Ectodermal cell (in vitro differentiated cells): ENCODE data around the gene ASMT.
"Not testable (repeated sequence)": the region's sequence is repeated elsewhere in the genome, so short reads cannot be mapped to it uniquely, and the experiment has no call there.

ENCODE experiments used
- H3K27ac ChIP-seq: 2 replicates; pipeline ENCODE4 v1.7.0; 2013; ENCODE audit warnings: mild to moderate bottlenecking, low read depth, low read length; ENCODE audit not compliant: insufficient read depth, poor library complexity, severe bottlenecking
- H3K27me3 ChIP-seq: 2 replicates; pipeline ENCODE4 v1.7.0; 2013; ENCODE audit warnings: mild to moderate bottlenecking, low read length; ENCODE audit not compliant: insufficient read depth, control insufficient read depth, poor library complexity, severe bottlenecking
- H3K36me3 ChIP-seq: one replicate; pipeline ENCODE4 v1.7.0; 2013; ENCODE audit warnings: low read length; ENCODE audit not compliant: control insufficient read depth, insufficient read depth
- H3K4me1 ChIP-seq: one replicate; pipeline ENCODE4 v1.7.0; 2013; ENCODE audit warnings: low read length; ENCODE audit not compliant: control insufficient read depth, insufficient read depth
- H3K4me3 ChIP-seq: 2 replicates; pipeline ENCODE4 v1.7.0; 2013; ENCODE audit warnings: low read depth, low read length, control low read depth; ENCODE audit not compliant: insufficient read depth
- H3K9me3 ChIP-seq: 2 replicates; pipeline ENCODE4 v1.7.0; 2013; ENCODE audit warnings: mild to moderate bottlenecking, low read length, moderate library complexity; ENCODE audit not compliant: control insufficient read depth
- WGBS, 2 experiments: methylation state at CpG; one replicate each; pipeline ENCODE4 v1.1.7; 2013; ENCODE audit warnings: missing lambda C conversion rate in 2 of 2; 5-methylcytosine and 5-hydroxymethylcytosine counted together

Gene ASMT

GRCh38 chrX:1609762-1610161 is 5.1 kb upstream of the ASMT start:
- H3K9me3 ChIP-seq, result no peaks in the 10 kb centered on the region
- 86 to 91% methylated on average over 10 of the region's 10 CpGs for WGBS, 2 experiments
- H3K27ac ChIP-seq, result no peak overlapping the region
- H3K4me1 ChIP-seq, result no peaks in the 10 kb centered on the region
- no peak overlapping the region for H3K4me3 ChIP-seq
- H3K27me3 ChIP-seq, result no peaks in the 10 kb centered on the region
- H3K36me3 ChIP-seq, result no peaks in the 10 kb centered on the region

- 87 to 88% methylated on average over 15 of the region's 15 CpGs for WGBS, 2 experiments
- H3K27ac ChIP-seq, result no peak overlapping the region
Measured at GRCh38 chrX:1610166-1610565, 4.7 kb upstream of the ASMT start.

GRCh38 chrX:1610736-1611135 is 4.1 kb upstream of the ASMT start:
- H3K4me1 ChIP-seq, result no peaks in the 10 kb centered on the region
- H3K36me3 ChIP-seq, result no peaks in the 10 kb centered on the region
- WGBS, 2 experiments, result 87% methylated on average over 12 of the region's 12 CpGs
- no peak overlapping the region for H3K27ac ChIP-seq
- H3K4me3 ChIP-seq, result no peak overlapping the region
- H3K27me3 ChIP-seq, result no peaks in the 10 kb centered on the region
- no peaks in the 10 kb centered on the region for H3K9me3 ChIP-seq

More at GRCh38 chrX:1610166-1610565, 4.7 kb upstream of the ASMT start:
- Histone ChIP-seq H3K36me3 (no peaks in the 10 kb centered on the region), H3K9me3 (no peaks in the 10 kb centered on the region), H3K27me3 (no peaks in the 10 kb centered on the region), H3K4me1 (no peaks in the 10 kb centered on the region), H3K4me3 (no peak overlapping the region)

GRCh38 chrX:1612641-1613286 is 2.1 kb upstream of the ASMT start:
- no peak overlapping the region for H3K27ac ChIP-seq
- no peaks in the 10 kb centered on the region for H3K36me3 ChIP-seq
- H3K27me3 ChIP-seq, result no peaks in the 10 kb centered on the region
- no peaks in the 10 kb centered on the region for H3K9me3 ChIP-seq
- no peak overlapping the region for H3K4me3 ChIP-seq
- 89 to 93% methylated on average over 5 of the region's 5 CpGs for WGBS, 2 experiments
- no peaks in the 10 kb centered on the region for H3K4me1 ChIP-seq

- WGBS, 2 experiments, result 24 to 34% methylated on average over 4 of the region's 4 CpGs
- no peak overlapping the region for H3K27ac ChIP-seq
- no peaks in the 10 kb centered on the region for H3K4me1 ChIP-seq
- H3K9me3 ChIP-seq, result no peaks in the 10 kb centered on the region
- H3K27me3 ChIP-seq, result no peaks in the 10 kb centered on the region
- no peaks in the 10 kb centered on the region for H3K36me3 ChIP-seq
- no peak overlapping the region for H3K4me3 ChIP-seq
Measured at GRCh38 chrX:1618689-1619088, 3.8 kb downstream of the ASMT start.

GRCh38 chrX:1623691-1624090 is 8.8 kb downstream of the ASMT start:
- no peaks in the 10 kb centered on the region for H3K27me3 ChIP-seq
- H3K27ac ChIP-seq, result no peak overlapping the region
- H3K4me1 ChIP-seq, result no peaks in the 10 kb centered on the region
- 95% methylated on average over 21 of the region's 21 CpGs for WGBS, 2 experiments
- no peaks in the 10 kb centered on the region for H3K9me3 ChIP-seq
- no peak overlapping the region for H3K4me3 ChIP-seq
- H3K36me3 ChIP-seq, result no peaks in the 10 kb centered on the region

GRCh38 chrX:1624158-1624860 is 9.4 kb downstream of the ASMT start:
- not testable (repeated sequence) for H3K4me1 ChIP-seq, H3K36me3 ChIP-seq, H3K27ac ChIP-seq, H3K9me3 ChIP-seq, H3K4me3 ChIP-seq, H3K27me3 ChIP-seq
- 93 to 95% methylated on average over 14 of the region's 14 CpGs for WGBS, 2 experiments

- WGBS, 2 experiments, result 96 to 97% methylated on average over 7 of the region's 7 CpGs
- not testable (repeated sequence) for H3K27me3 ChIP-seq, H3K36me3 ChIP-seq, H3K4me3 ChIP-seq, H3K4me1 ChIP-seq, H3K27ac ChIP-seq, H3K9me3 ChIP-seq
Measured at GRCh38 chrX:1624861-1625215, 10.0 kb downstream of the ASMT start.

- Histone ChIP-seq H3K27ac (no peak overlapping the region), H3K9me3 (no peaks in the 10 kb centered on the region), H3K27me3 (no peaks in the 10 kb centered on the region), H3K36me3 (no peaks in the 10 kb centered on the region), H3K4me1 (no peaks in the 10 kb centered on the region), H3K4me3 (no peak overlapping the region)
- WGBS, 2 experiments, result 91 to 94% methylated on average over 7 of the region's 7 CpGs
Measured at GRCh38 chrX:1629244-1629643, 14.4 kb downstream of the ASMT start.

- H3K36me3 ChIP-seq, result no peaks in the 10 kb centered on the region
- H3K27me3 ChIP-seq, result no peaks in the 10 kb centered on the region
- H3K4me3 ChIP-seq, result no peak overlapping the region
- H3K27ac ChIP-seq, result no peak overlapping the region
- H3K9me3 ChIP-seq, result no peaks in the 10 kb centered on the region
- H3K4me1 ChIP-seq, result no peaks in the 10 kb centered on the region
Measured at GRCh38 chrX:1646009-1646408, 31.1 kb downstream of the ASMT start.
